A673 (cell line): Measurements from ENCODE around the gene AFF2. TPM values are rescaled to one million over a fixed set of nuclear protein-coding genes. Genes with fewer than 3 reads are reported as not detected.

Source experiments
- BruUV-seq: library from RNA; stranded (reverse); fragments of 400-500 nt; replicated peaks from 2 replicates; lab custom pipeline; 2021; lab: Mats Ljungman, UMichigan
- CTCF ChIA-PET: fragments of 300-600 bp; sonication (Branson Sonifier 250); formaldehyde crosslinking; loops from one replicate; lab custom pipeline; 2022; ENCODE audit warnings: antibody characterized with exemption; lab: Charles Lee
- POLR2A ChIA-PET: fragments of 300-600 bp; sonication (Branson Sonifier 250); formaldehyde crosslinking; loops from one replicate; lab custom pipeline; 2022; ENCODE audit warnings: antibody characterized with exemption; ENCODE audit not compliant: low non-redundant PET; lab: Charles Lee
- DNase-seq: peaks from one replicate; pipeline ENCODE4 v3.0.0-alpha.2; 2015; ENCODE audit warnings: low spot score
- H3K27ac ChIP-seq: fragments of 200-600 bp; sonication (generic); 2 replicates; pipeline ENCODE4 v1.5.1; 2016; ENCODE audit warnings: mixed run types, low read depth, mild to moderate bottlenecking, mixed read lengths, antibody characterized with exemption, low read length; ENCODE audit not compliant: poor library complexity, severe bottlenecking
- H3K27me3 ChIP-seq: fragments of 200-600 bp; sonication (generic); replicated peaks from 2 replicates; pipeline ENCODE4 v1.6.1; 2017; ENCODE audit warnings: mixed run types, low read depth, mild to moderate bottlenecking, mixed read lengths, antibody characterized with exemption, low read length; ENCODE audit not compliant: insufficient read depth, poor library complexity
- H3K36me3 ChIP-seq: fragments of 200-600 bp; sonication (generic); 2 replicates; pipeline ENCODE4 v1.6.1; 2016; ENCODE audit warnings: mixed run types, mild to moderate bottlenecking, mixed read lengths, antibody characterized with exemption, low read length; ENCODE audit not compliant: insufficient read depth, poor library complexity, severe bottlenecking
- H3K4me1 ChIP-seq: fragments of 200-600 bp; sonication (generic); 2 replicates; pipeline ENCODE4 v1.6.1; 2017; ENCODE audit warnings: mixed run types, mild to moderate bottlenecking, mixed read lengths, antibody characterized with exemption, low read length; ENCODE audit not compliant: insufficient read depth, poor library complexity, severe bottlenecking
- H3K4me3 ChIP-seq: fragments of 200-600 bp; sonication (generic); 2 replicates; pipeline ENCODE4 v1.5.1; 2016; ENCODE audit warnings: low read depth, mixed run types, mild to moderate bottlenecking, mixed read lengths, low read length; ENCODE audit not compliant: poor library complexity, severe bottlenecking
- H3K9me3 ChIP-seq: fragments of 200-600 bp; sonication (generic); 2 replicates; pipeline ENCODE4 v1.6.1; 2016; ENCODE audit warnings: mixed run types, low read depth, mild to moderate bottlenecking, mixed read lengths, antibody characterized with exemption, low read length; ENCODE audit not compliant: poor library complexity, severe bottlenecking
- EZH2 ChIP-seq: fragments of 200-600 bp; sonication (generic); IDR thresholded peaks from 2 replicates; pipeline ENCODE4 v1.6.1; 2017; ENCODE audit warnings: borderline replicate concordance, low read depth, mild to moderate bottlenecking, mixed read lengths, antibody characterized with exemption, low read length; ENCODE audit not compliant: poor library complexity, severe bottlenecking
- intact Hi-C: fragments of 100-400 bp; cut with micrococcal nuclease; formaldehyde crosslinking; loops from one replicate; pipeline ENCODE4 v1.10.0; 2022; ENCODE audit not compliant: unreplicated experiment
- total RNA-seq: library from RNA; stranded (reverse); gene quantifications from 2 replicates; pipeline ENCODE4 v1.2.3, GENCODE V29; 2021
- TF ChIP-seq, protein P1 (sequence below): fragments of 300-800, 200-600 bp; sonication (generic); conservative IDR thresholded peaks from 2 replicates; pipeline ENCODE4 v1.5.1; 2017; ENCODE audit warnings: low read depth, mild to moderate bottlenecking, antibody characterized with exemption, low read length, moderate library complexity, mixed read lengths

AFF2 gene
- total RNA-seq, 1 experiment from 2014 or later = not detected

- ChIA-PET POLR2A (no interaction called here), CTCF (no interaction called here)
- BruUV-seq = no TSS peak
- H3K4me3 ChIP-seq = no peak overlapping the region
- H3K27ac ChIP-seq = no peak overlapping the region
- no peaks in the 10 kb centered on the region for H3K4me1 ChIP-seq
- TF ChIP-seq, protein P1, sequence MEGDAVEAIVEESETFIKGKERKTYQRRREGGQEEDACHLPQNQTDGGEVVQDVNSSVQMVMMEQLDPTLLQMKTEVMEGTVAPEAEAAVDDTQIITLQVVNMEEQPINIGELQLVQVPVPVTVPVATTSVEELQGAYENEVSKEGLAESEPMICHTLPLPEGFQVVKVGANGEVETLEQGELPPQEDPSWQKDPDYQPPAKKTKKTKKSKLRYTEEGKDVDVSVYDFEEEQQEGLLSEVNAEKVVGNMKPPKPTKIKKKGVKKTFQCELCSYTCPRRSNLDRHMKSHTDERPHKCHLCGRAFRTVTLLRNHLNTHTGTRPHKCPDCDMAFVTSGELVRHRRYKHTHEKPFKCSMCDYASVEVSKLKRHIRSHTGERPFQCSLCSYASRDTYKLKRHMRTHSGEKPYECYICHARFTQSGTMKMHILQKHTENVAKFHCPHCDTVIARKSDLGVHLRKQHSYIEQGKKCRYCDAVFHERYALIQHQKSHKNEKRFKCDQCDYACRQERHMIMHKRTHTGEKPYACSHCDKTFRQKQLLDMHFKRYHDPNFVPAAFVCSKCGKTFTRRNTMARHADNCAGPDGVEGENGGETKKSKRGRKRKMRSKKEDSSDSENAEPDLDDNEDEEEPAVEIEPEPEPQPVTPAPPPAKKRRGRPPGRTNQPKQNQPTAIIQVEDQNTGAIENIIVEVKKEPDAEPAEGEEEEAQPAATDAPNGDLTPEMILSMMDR = no peak
- TF ChIP-seq EZH2 = no peak
- no peaks in the 10 kb centered on the region for H3K27me3 ChIP-seq
- H3K36me3 ChIP-seq = no peaks in the 10 kb centered on the region
- no peaks in the 10 kb centered on the region for H3K9me3 ChIP-seq
- no peak for DNase-seq
- intact Hi-C loops = no loop called here
Measured at GRCh38 chrX:148567229-148567628, 66.8 kb downstream of the AFF2 start.

DNA sequence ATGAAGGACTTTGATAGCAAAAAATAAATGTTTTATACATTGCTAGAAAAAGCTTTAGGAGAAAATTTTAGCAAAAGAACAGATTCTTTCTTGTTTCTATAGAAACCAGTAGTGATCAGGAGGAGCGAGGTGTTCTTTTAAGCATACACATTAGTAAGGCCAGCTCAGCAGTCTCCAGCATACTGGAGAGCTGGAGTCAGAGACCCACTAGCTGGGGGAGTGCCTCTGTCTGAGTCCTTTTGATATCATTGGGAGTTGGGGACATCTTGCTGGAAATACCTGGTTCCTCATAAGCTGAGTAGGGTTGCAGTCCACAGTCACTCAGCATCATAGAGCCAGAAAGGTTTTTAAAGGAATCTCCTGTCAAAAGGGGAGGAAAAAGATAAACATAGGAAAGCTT lies 67.4 kb downstream of the AFF2 start:
- no peaks in the 10 kb centered on the region for H3K27me3 ChIP-seq
- ChIA-PET POLR2A (no interaction called here), CTCF (no interaction called here)
- H3K27ac ChIP-seq = no peak overlapping the region
- no peaks in the 10 kb centered on the region for H3K36me3 ChIP-seq
- H3K4me3 ChIP-seq = no peak overlapping the region
- TF ChIP-seq EZH2 = no peak
- TF ChIP-seq, protein P1 = no peak
- H3K9me3 ChIP-seq = no peaks in the 10 kb centered on the region
- intact Hi-C loops = no loop called here
- no peaks in the 10 kb centered on the region for H3K4me1 ChIP-seq
- BruUV-seq = no TSS peak
- no peak for DNase-seq

GRCh38 chrX:148568763-148569162 lies 68.3 kb downstream of the AFF2 start:
- DNase-seq = no peak
- ChIA-PET POLR2A (no interaction called here), CTCF (no interaction called here)
- H3K4me1 ChIP-seq = no peaks in the 10 kb centered on the region
- H3K27me3 ChIP-seq = no peaks in the 10 kb centered on the region
- no peak overlapping the region for H3K27ac ChIP-seq
- no peaks in the 10 kb centered on the region for H3K36me3 ChIP-seq
- TF ChIP-seq EZH2 = no peak
- TF ChIP-seq, protein P1 = no peak
- no peaks in the 10 kb centered on the region for H3K9me3 ChIP-seq
- H3K4me3 ChIP-seq = no peak overlapping the region
- BruUV-seq = no TSS peak
- intact Hi-C loops = no loop called here
